GM23338 (cell line): ENCODE data around the gene BICRAL. TPM values are rescaled to one million over a fixed set of nuclear protein-coding genes. Genes with fewer than 3 reads are reported as not detected.
"Not testable (repeated sequence)": the region's sequence is repeated elsewhere in the genome, so short reads cannot be mapped to it uniquely, and the experiment has no call there.

Experiments used
- ATAC-seq: fragments of 200-7000 bp; cut with Tn5 transposase; 3 replicates; pipeline ENCODE4 v1.9.1; 2020
- DNase-seq: peaks from one replicate; pipeline ENCODE4 v3.0.0-alpha.2; 2015; ENCODE audit warnings: low spot score
- H2AFZ ChIP-seq: fragments of 200-600 bp; sonication (generic); 2 replicates; pipeline ENCODE4 v1.8.0; 2016; ENCODE audit warnings: antibody characterized with exemption, mild to moderate bottlenecking, moderate library complexity
- H3F3A ChIP-seq: fragments of 200-600 bp; sonication (generic); replicated peaks from 2 replicates; pipeline ENCODE4 v1.8.0; 2017; ENCODE audit warnings: antibody characterized with exemption, mixed run types, low read depth
- H3K27ac ChIP-seq: fragments of 200-600 bp; sonication (generic); 2 replicates; pipeline ENCODE4 v1.6.1; 2016; ENCODE audit warnings: low read depth
- H3K27me3 ChIP-seq: fragments of 200-600 bp; sonication (generic); 2 replicates; pipeline ENCODE4 v1.8.0; 2016; ENCODE audit warnings: mild to moderate bottlenecking, mixed run types, moderate library complexity; ENCODE audit not compliant: insufficient read depth
- H3K36me3 ChIP-seq: fragments of 200-600 bp; sonication (generic); 2 replicates; pipeline ENCODE4 v1.8.0; 2016; ENCODE audit warnings: mild to moderate bottlenecking; ENCODE audit not compliant: insufficient read depth
- H3K4me1 ChIP-seq: fragments of 200-600 bp; sonication (generic); 2 replicates; pipeline ENCODE4 v1.8.0; 2016; ENCODE audit warnings: mild to moderate bottlenecking, moderate library complexity; ENCODE audit not compliant: insufficient read depth
- H3K4me2 ChIP-seq: fragments of 200-600 bp; sonication (generic); 2 replicates; pipeline ENCODE4 v1.7.1; 2017; ENCODE audit warnings: mixed run types
- H3K4me3 ChIP-seq: fragments of 200-600 bp; sonication (generic); 2 replicates; pipeline ENCODE4 v1.6.1; 2016; ENCODE audit warnings: mixed run types
- H3K79me2 ChIP-seq: fragments of 200-600 bp; sonication (generic); replicated peaks from 2 replicates; pipeline ENCODE4 v1.8.0; 2017; ENCODE audit warnings: mild to moderate bottlenecking; ENCODE audit not compliant: insufficient read depth
- H3K9me2 ChIP-seq: fragments of 200-600 bp; sonication (generic); 2 replicates; pipeline ENCODE4 v1.8.0; 2017; ENCODE audit not compliant: insufficient read depth
- H4K20me1 ChIP-seq: fragments of 200-600 bp; sonication (generic); replicated peaks from 2 replicates; pipeline ENCODE4 v1.8.0; 2017; ENCODE audit warnings: mild to moderate bottlenecking; ENCODE audit not compliant: insufficient read depth
- H3K27ac Mint-ChIP-seq: 2 replicates; pipeline ENCODE4 v1.8.0; 2020; ENCODE audit warnings: inconsistent platforms, mild to moderate bottlenecking, moderate library complexity, mixed read lengths
- H3K27me3 Mint-ChIP-seq: 3 replicates; pipeline ENCODE4 v1.8.0; 2022; ENCODE audit warnings: low read depth, mild to moderate bottlenecking, moderate library complexity, mixed read lengths, inconsistent platforms; ENCODE audit not compliant: insufficient read depth, poor library complexity
- H3K36me3 Mint-ChIP-seq: 3 replicates; pipeline ENCODE4 v1.8.0; 2021; ENCODE audit warnings: low read depth, mild to moderate bottlenecking, inconsistent platforms, moderate library complexity, mixed read lengths
- H3K4me1 Mint-ChIP-seq: 3 replicates; pipeline ENCODE4 v1.8.0; 2020; ENCODE audit warnings: mild to moderate bottlenecking, inconsistent platforms, mixed read lengths
- H3K4me3 Mint-ChIP-seq: 3 replicates; pipeline ENCODE4 v1.8.0; 2021; ENCODE audit warnings: moderate library complexity, mild to moderate bottlenecking, inconsistent platforms, mixed read lengths
- H3K9me3 Mint-ChIP-seq: 3 replicates; pipeline ENCODE4 v1.8.0; 2020; ENCODE audit warnings: moderate library complexity, mild to moderate bottlenecking, inconsistent platforms, mixed read lengths
- EZH2phosphoT487 ChIP-seq: fragments of 200-600 bp; sonication (generic); IDR thresholded peaks from one replicate; pipeline ENCODE4 v1.8.1; 2018; ENCODE audit warnings: antibody characterized with exemption; ENCODE audit not compliant: unreplicated experiment
- JUNB ChIP-seq: IDR thresholded peaks from one replicate; pipeline ENCODE4 v1.6.1; 2016; ENCODE audit warnings: antibody characterized with exemption; ENCODE audit not compliant: unreplicated experiment
- NANOG ChIP-seq: IDR thresholded peaks from 2 replicates; pipeline ENCODE4 v1.6.1; 2016; ENCODE audit warnings: antibody characterized with exemption, borderline replicate concordance
- STAT1 ChIP-seq: IDR thresholded peaks from one replicate; pipeline ENCODE4 v1.6.1; 2016; ENCODE audit warnings: antibody characterized with exemption; ENCODE audit not compliant: unreplicated experiment
- ZNF114 ChIP-seq: fragments of 250-450 bp; sonication (Bioruptor Pico); IDR thresholded peaks from 2 replicates; pipeline ENCODE4 v1.5.0; 2020; ENCODE audit warnings: mild to moderate bottlenecking, moderate library complexity
- ZNF331 ChIP-seq: fragments of 250-450 bp; sonication (Bioruptor Pico); IDR thresholded peaks from 2 replicates; pipeline ENCODE4 v1.5.0; 2020; ENCODE audit warnings: low read depth, mild to moderate bottlenecking, moderate library complexity
- polyA plus RNA-seq: library from polyadenylated mRNA; unstranded; fragments of >200 nt; fragmentation: Nextera tagmentation; extraction: Ambion mirVana; gene quantifications from 2 replicates; pipeline ENCODE4 v1.2.1, GENCODE V29; 2016
- total RNA-seq: library from RNA; depleted of rRNA; stranded (reverse); fragments of >200 nt; shearing (Covaris generic); gene quantifications from 2 replicates; pipeline ENCODE4 v1.2.3, GENCODE V29; 2014
- TF ChIP-seq, protein P1 (sequence below): IDR thresholded peaks from one replicate; pipeline ENCODE4 v1.6.1; 2018; ENCODE audit warnings: antibody characterized with exemption; ENCODE audit not compliant: unreplicated experiment
- TF ChIP-seq, protein P2 (sequence below), 2 experiments: fragments of 200-600 bp in 1 of 2; sonication (generic) in 1 of 2; conservative IDR thresholded peaks; 2 replicates each; pipeline versions ENCODE4 v1.5.1 to v1.6.1; 2016 to 2017; ENCODE audit warnings: antibody characterized with exemption in 2 of 2, low read depth in 2 of 2, mild to moderate bottlenecking in 2 of 2, moderate library complexity in 1 of 2

BICRAL gene
- total and polyA plus RNA-seq, 2 experiments from 2014 or later: 3.4 to 11.7 TPM

DNA sequence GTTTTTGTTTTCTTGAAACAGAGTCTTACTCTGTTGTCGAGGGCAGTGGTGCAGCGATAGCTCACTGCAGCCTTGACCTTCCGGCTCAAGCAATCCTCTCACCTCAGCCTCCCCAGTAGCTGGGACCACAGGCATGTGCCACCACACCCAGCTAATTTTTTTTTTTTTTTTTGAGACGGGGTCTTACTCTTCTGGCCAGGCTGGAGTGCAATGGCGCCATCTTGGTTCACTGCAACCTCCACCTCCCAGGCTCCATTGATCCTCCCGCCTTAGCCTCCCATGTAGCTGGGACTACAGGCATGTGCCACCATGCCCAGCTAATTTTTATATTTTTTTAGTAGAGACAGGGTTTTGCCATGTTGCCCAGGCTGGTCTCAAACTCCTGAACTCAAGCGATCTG lies 24.5 kb downstream of the BICRAL start:
- not testable (repeated sequence) for H3K9me3 Mint-ChIP-seq

DNA sequence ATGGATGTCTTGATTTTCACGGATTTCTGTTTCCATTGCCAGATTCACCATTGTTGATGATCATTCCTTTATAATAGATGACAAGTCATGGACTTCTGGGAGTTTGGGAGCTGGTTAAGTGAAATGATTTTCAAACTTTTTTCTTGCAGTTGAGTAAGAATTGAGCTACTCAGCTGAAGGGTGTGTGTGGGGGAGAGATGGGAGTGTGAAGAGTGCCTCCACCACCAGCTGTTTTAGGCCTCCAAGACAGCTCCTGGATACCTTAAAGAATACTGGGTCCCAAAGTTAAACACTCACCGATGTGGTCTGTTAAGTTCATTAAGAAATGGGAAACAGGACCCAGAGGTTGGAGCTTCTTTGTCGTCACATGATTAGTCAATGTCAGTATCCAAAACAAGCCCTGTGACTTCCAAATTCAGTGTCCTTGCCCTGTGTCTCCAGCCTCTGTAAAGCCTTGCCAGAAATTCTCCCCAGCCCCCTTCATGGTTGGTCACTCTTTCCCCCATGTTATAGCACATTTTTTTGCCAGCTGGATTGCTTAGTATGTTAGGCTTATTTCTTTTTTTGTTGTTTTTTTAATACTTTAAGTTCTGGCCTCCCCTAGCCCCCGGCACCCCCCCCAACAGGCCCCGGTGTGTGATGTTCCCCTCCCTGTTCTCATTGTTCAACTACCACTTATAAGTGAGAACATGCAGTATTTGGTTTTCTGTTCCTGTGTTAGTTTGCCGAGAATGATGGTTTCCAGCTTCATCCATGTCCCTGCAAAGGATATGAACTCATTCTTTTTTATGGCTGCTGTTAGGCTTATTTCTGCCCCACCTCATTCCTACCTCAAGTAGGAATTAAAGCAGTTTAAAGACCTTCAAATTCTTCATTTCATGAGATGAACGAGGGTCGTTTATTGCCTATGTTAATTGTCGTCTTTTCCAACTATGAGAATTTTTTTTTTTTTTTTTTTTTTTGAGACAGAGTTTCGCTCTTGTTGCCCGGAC lies 26.9 kb downstream of the BICRAL start:
- H3F3A ChIP-seq: no peaks in the 10 kb centered on the region
- H3K27ac Mint-ChIP-seq: peak overlapping the region; percentile 65; the same call in 1 of the 2 replicates
- no peaks in the 10 kb centered on the region; the same call in 1 of the 3 replicates for H3K4me1 Mint-ChIP-seq

More for the DNA sequence above, 24.5 kb downstream of the BICRAL start:
- ATAC-seq, H3K4me2 ChIP-seq, H3K27me3 Mint-ChIP-seq, H3K4me1 ChIP-seq, H3K4me3 Mint-ChIP-seq, H3K36me3 ChIP-seq, H3F3A ChIP-seq, H3K4me3 ChIP-seq, H3K36me3 Mint-ChIP-seq, H3K27ac Mint-ChIP-seq, H3K9me2 ChIP-seq, DNase-seq, H4K20me1 ChIP-seq, H3K4me1 Mint-ChIP-seq, H2AFZ ChIP-seq, H3K79me2 ChIP-seq, H3K27ac ChIP-seq, H3K27me3 ChIP-seq: not testable (repeated sequence)

More for the DNA sequence above, 26.9 kb downstream of the BICRAL start:
- Histone ChIP-seq H3K79me2 (no peaks in the 10 kb centered on the region; the same call in 1 of the 2 replicates), H3K36me3 (no peaks in the 10 kb centered on the region), H3K4me2 (no peak overlapping the region), H3K27me3 (no peaks in the 10 kb centered on the region), H2AFZ (no peak overlapping the region), H3K4me3 (no peak overlapping the region), H4K20me1 (no peaks in the 10 kb centered on the region; the same call in 1 of the 2 replicates), H3K27ac (no peak overlapping the region), H3K4me1 (no peaks in the 10 kb centered on the region), H3K9me2 (no peaks in the 10 kb centered on the region)
- no peaks in the 10 kb centered on the region for H3K9me3 Mint-ChIP-seq
- no peak for ATAC-seq
- DNase-seq: no peak
- H3K4me3 Mint-ChIP-seq: no peak overlapping the region
- H3K27me3 Mint-ChIP-seq: peaks cover 7% of the 10 kb centered on the region
- H3K36me3 Mint-ChIP-seq: no peaks in the 10 kb centered on the region
- no peak for TF ChIP-seq NANOG
- TF ChIP-seq ZNF114 (CRISPR knock-in tag): no peak
- TF ChIP-seq ZNF331 (CRISPR knock-in tag): no peak
- TF ChIP-seq JUNB: no peak
- TF ChIP-seq, protein P1, sequence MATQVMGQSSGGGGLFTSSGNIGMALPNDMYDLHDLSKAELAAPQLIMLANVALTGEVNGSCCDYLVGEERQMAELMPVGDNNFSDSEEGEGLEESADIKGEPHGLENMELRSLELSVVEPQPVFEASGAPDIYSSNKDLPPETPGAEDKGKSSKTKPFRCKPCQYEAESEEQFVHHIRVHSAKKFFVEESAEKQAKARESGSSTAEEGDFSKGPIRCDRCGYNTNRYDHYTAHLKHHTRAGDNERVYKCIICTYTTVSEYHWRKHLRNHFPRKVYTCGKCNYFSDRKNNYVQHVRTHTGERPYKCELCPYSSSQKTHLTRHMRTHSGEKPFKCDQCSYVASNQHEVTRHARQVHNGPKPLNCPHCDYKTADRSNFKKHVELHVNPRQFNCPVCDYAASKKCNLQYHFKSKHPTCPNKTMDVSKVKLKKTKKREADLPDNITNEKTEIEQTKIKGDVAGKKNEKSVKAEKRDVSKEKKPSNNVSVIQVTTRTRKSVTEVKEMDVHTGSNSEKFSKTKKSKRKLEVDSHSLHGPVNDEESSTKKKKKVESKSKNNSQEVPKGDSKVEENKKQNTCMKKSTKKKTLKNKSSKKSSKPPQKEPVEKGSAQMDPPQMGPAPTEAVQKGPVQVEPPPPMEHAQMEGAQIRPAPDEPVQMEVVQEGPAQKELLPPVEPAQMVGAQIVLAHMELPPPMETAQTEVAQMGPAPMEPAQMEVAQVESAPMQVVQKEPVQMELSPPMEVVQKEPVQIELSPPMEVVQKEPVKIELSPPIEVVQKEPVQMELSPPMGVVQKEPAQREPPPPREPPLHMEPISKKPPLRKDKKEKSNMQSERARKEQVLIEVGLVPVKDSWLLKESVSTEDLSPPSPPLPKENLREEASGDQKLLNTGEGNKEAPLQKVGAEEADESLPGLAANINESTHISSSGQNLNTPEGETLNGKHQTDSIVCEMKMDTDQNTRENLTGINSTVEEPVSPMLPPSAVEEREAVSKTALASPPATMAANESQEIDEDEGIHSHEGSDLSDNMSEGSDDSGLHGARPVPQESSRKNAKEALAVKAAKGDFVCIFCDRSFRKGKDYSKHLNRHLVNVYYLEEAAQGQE: no peak
- TF ChIP-seq STAT1: no peak
- TF ChIP-seq EZH2phosphoT487: no peak
- TF ChIP-seq, protein P2, sequence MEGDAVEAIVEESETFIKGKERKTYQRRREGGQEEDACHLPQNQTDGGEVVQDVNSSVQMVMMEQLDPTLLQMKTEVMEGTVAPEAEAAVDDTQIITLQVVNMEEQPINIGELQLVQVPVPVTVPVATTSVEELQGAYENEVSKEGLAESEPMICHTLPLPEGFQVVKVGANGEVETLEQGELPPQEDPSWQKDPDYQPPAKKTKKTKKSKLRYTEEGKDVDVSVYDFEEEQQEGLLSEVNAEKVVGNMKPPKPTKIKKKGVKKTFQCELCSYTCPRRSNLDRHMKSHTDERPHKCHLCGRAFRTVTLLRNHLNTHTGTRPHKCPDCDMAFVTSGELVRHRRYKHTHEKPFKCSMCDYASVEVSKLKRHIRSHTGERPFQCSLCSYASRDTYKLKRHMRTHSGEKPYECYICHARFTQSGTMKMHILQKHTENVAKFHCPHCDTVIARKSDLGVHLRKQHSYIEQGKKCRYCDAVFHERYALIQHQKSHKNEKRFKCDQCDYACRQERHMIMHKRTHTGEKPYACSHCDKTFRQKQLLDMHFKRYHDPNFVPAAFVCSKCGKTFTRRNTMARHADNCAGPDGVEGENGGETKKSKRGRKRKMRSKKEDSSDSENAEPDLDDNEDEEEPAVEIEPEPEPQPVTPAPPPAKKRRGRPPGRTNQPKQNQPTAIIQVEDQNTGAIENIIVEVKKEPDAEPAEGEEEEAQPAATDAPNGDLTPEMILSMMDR (conservative IDR thresholded peaks at IDR 0.05; ENCODE audit: low read depth in 2 of 2): no peak
